ENCODE measurements around the gene CST2.
"Not testable (repeated sequence)": the region's sequence is repeated elsewhere in the genome, so short reads cannot be mapped to it uniquely, and the experiment has no call there.

The CST2 gene

GRCh38 chr20:23826541-23827021, at the start of gene CST2:
TSS of gene CST2 (minus strand) at chr20:23826729. CDS start at chr20:23826660, 69 bp downstream.
- no peak for DNase-seq

GRCh38 chr20:23875606-23876237, 49.2 kb upstream of the CST2 start:
- no peak for DNase-seq

- DNase-seq: no peak
Observed at GRCh38 chr20:23874747-23875146, 48.2 kb upstream of the CST2 start.

GRCh38 chr20:23873370-23874015, 47.0 kb upstream of the CST2 start:
- no peak for DNase-seq

GRCh38 chr20:23872065-23872464, 45.5 kb upstream of the CST2 start:
- no peak for DNase-seq

GRCh38 chr20:23870461-23870860, 43.9 kb upstream of the CST2 start:
- no peak for DNase-seq

GRCh38 chr20:23869520-23869919, 43.0 kb upstream of the CST2 start:
- no peak for DNase-seq

GRCh38 chr20:23868321-23868720, 41.8 kb upstream of the CST2 start:
- no peak for DNase-seq

GRCh38 chr20:23867152-23867776, 40.7 kb upstream of the CST2 start:
- no peak for DNase-seq

- not testable (repeated sequence) for DNase-seq
Observed at GRCh38 chr20:23860771-23861170, 34.2 kb upstream of the CST2 start.

GRCh38 chr20:23857962-23858595, 31.6 kb upstream of the CST2 start:
- DNase-seq: no peak

- no peak for DNase-seq
Observed at GRCh38 chr20:23856736-23857135, 30.2 kb upstream of the CST2 start.

- no peak for DNase-seq
Observed at GRCh38 chr20:23856226-23856625, 29.7 kb upstream of the CST2 start.

- DNase-seq: no peak
Observed at GRCh38 chr20:23841693-23842092, 15.2 kb upstream of the CST2 start.

- DNase-seq: no peak
Observed at GRCh38 chr20:23835716-23836115, 9.2 kb upstream of the CST2 start.

- no peak for DNase-seq
Observed at GRCh38 chr20:23832775-23833513, 6.4 kb upstream of the CST2 start.

GRCh38 chr20:23831961-23832360, 5.4 kb upstream of the CST2 start:
- DNase-seq: not testable (repeated sequence)

GRCh38 chr20:23823621-23824324, 2.8 kb downstream of the CST2 start:
- no peak for DNase-seq

- DNase-seq: no peak
Observed at GRCh38 chr20:23823111-23823510, 3.4 kb downstream of the CST2 start.

GRCh38 chr20:23820493-23820892, 6.0 kb downstream of the CST2 start:
- no peak for DNase-seq

GRCh38 chr20:23811559-23811958, 15.0 kb downstream of the CST2 start:
- DNase-seq: not testable (repeated sequence)

GRCh38 chr20:23810349-23810748, 16.2 kb downstream of the CST2 start:
- DNase-seq: not testable (repeated sequence)
